HepG2 (cell line): ENCODE results near the gene CFAP90. TPM values are rescaled to one million over a fixed set of nuclear protein-coding genes. Genes with fewer than 3 reads are reported as not detected.
A peak's percentile ranks its signal among the peaks of the same experiment; 100 is the strongest.

Source experiments
- MED8 ChIP-seq: sonication (generic); formaldehyde crosslinking; IDR thresholded peaks from 2 replicates; pipeline ENCODE4 v1.8.1; 2023; ENCODE audit warnings: mild to moderate bottlenecking, missing genetic modification reagents; ENCODE audit not compliant: insufficient replicate concordance
- POGZ ChIP-seq: sonication (generic); formaldehyde crosslinking; IDR thresholded peaks from 2 replicates; pipeline ENCODE4 v1.4.0; 2020; ENCODE audit warnings: mild to moderate bottlenecking, missing genetic modification reagents
- SAP130 ChIP-seq: IDR thresholded peaks from 2 replicates; pipeline ENCODE4 v1.6.1; 2016; ENCODE audit warnings: low read depth
- ZFY ChIP-seq: sonication (generic); formaldehyde crosslinking; IDR thresholded peaks from 2 replicates; pipeline ENCODE4 v1.4.0; 2020; ENCODE audit warnings: missing genetic modification reagents
- ZNF263 ChIP-seq: sonication (generic); formaldehyde crosslinking; IDR thresholded peaks from 2 replicates; pipeline ENCODE4 v1.4.0; 2020; ENCODE audit warnings: missing genetic modification reagents
- ZNF274 ChIP-seq: sonication (generic); formaldehyde crosslinking; IDR thresholded peaks from 2 replicates; pipeline ENCODE4 v1.5.1; 2020; ENCODE audit warnings: mild to moderate bottlenecking, missing genetic modification reagents
- ZNF383 ChIP-seq: sonication (generic); formaldehyde crosslinking; IDR thresholded peaks from 2 replicates; pipeline ENCODE4 v1.4.0; 2020; ENCODE audit warnings: missing genetic modification reagents, mild to moderate bottlenecking, borderline replicate concordance
- ZNF431 ChIP-seq: sonication (generic); formaldehyde crosslinking; IDR thresholded peaks from 2 replicates; pipeline ENCODE4 v1.9.0; 2022; ENCODE audit warnings: missing genetic modification reagents, low read depth, mild to moderate bottlenecking, borderline replicate concordance
- ZNF709 ChIP-seq: sonication (generic); formaldehyde crosslinking; IDR thresholded peaks from 2 replicates; pipeline ENCODE4 v1.5.0; 2020; ENCODE audit warnings: mild to moderate bottlenecking, missing genetic modification reagents
- ZNF768 ChIP-seq: sonication (generic); formaldehyde crosslinking; IDR thresholded peaks from 2 replicates; pipeline ENCODE4 v1.4.0; 2020; ENCODE audit warnings: missing genetic modification reagents
- polyA plus RNA-seq, 8 experiments: library from polyadenylated mRNA; depleted of rRNA in 3 of 8; stranded (reverse) in 7 of 8; unstranded in 1 of 8; fragments of >200 nt; fragmentation: Illumina TruSeq in 4 of 8; extraction: Trizol in 4 of 8; gene quantifications; 2 replicates each; pipeline versions ENCODE4 v1.2.1 to v1.2.3, GENCODE V29; 2011 to 2016; ENCODE audit warnings: low read depth in 4 of 8, missing spikeins in 1 of 8, mixed read lengths in 1 of 8; ENCODE audit not compliant: insufficient read depth in 1 of 8
- total RNA-seq, 5 experiments: library from RNA; depleted of rRNA; stranded (reverse); fragments of >200 nt; fragmentation: Illumina TruSeq; extraction: Trizol; gene quantifications; 2 replicates each; pipeline ENCODE4 v1.2.3, GENCODE V29; 2016; ENCODE audit warnings: low read depth in 1 of 5
- TF ChIP-seq, protein P1 (sequence below): sonication (generic); formaldehyde crosslinking; IDR thresholded peaks from 2 replicates; pipeline ENCODE4 v1.4.0; 2020; ENCODE audit warnings: mild to moderate bottlenecking, missing genetic modification reagents
- TF ChIP-seq, protein P2 (sequence below): sonication (generic); formaldehyde crosslinking; IDR thresholded peaks from 2 replicates; pipeline ENCODE4 v1.5.0; 2020; ENCODE audit warnings: missing genetic modification reagents, mild to moderate bottlenecking, borderline replicate concordance
- TF ChIP-seq, protein P3 (sequence below): sonication (generic); formaldehyde crosslinking; IDR thresholded peaks from 2 replicates; pipeline ENCODE4 v1.5.0; 2020; ENCODE audit warnings: mild to moderate bottlenecking, missing genetic modification reagents, moderate library complexity
- TF ChIP-seq, protein P4 (sequence below): sonication (generic); formaldehyde crosslinking; IDR thresholded peaks from 2 replicates; pipeline ENCODE4 v1.4.0; 2020; ENCODE audit warnings: missing genetic modification reagents
- TF ChIP-seq, protein P5 (sequence below): sonication (generic); formaldehyde crosslinking; IDR thresholded peaks from 2 replicates; pipeline ENCODE4 v1.5.0; 2020; ENCODE audit warnings: missing genetic modification reagents
- TF ChIP-seq, protein P6 (sequence below): sonication (generic); formaldehyde crosslinking; IDR thresholded peaks from 2 replicates; pipeline ENCODE4 v1.5.1; 2020; ENCODE audit warnings: mild to moderate bottlenecking, missing genetic modification reagents

Gene CFAP90
- total and polyA plus RNA-seq, 2 of the 13 experiments (the other 11 are each of a cell fraction or from before 2014, with no cell fraction given) = 0.11 TPM; not detected in 1

DNA sequence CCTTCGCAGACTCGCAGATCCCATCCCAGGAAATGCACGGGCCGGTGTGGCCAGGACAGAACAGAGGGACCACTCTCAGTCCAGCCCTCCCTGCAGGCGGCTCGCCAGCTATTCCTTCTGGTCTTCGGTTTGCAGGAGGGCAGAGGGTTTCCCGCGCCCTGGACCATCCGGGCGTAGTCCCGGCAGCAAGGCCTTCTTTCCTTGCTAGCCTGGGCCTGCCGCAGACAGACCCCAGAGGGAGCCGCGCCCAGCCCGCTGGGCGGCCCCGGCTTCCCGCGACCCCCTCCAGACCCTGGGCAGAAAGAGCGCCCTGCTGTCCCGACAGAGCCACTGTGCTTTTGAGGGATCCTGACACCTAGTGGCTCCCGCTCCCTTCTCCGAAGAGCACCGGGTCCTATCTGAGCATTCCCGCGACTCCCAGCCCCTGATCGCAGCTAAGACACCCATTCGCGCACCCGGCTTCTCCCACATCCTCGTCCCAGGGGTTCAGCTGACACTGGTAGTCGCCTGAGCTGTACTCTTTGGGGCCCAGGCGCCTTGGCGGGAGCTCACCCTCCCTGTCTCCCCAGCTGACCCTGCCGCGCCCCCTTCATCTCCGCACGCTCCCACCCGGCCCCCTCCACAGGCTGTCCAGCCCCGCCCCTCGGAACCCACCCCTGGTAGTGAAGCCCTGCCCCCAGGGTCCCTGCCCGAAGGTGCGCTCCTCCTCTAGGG, 1.1 kb downstream of the CFAP90 start (continued):
- TF ChIP-seq, protein P1, sequence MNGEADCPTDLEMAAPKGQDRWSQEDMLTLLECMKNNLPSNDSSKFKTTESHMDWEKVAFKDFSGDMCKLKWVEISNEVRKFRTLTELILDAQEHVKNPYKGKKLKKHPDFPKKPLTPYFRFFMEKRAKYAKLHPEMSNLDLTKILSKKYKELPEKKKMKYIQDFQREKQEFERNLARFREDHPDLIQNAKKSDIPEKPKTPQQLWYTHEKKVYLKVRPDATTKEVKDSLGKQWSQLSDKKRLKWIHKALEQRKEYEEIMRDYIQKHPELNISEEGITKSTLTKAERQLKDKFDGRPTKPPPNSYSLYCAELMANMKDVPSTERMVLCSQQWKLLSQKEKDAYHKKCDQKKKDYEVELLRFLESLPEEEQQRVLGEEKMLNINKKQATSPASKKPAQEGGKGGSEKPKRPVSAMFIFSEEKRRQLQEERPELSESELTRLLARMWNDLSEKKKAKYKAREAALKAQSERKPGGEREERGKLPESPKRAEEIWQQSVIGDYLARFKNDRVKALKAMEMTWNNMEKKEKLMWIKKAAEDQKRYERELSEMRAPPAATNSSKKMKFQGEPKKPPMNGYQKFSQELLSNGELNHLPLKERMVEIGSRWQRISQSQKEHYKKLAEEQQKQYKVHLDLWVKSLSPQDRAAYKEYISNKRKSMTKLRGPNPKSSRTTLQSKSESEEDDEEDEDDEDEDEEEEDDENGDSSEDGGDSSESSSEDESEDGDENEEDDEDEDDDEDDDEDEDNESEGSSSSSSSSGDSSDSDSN = peak; percentile 34; the same call in 1 of the 2 replicates
- TF ChIP-seq, protein P2, sequence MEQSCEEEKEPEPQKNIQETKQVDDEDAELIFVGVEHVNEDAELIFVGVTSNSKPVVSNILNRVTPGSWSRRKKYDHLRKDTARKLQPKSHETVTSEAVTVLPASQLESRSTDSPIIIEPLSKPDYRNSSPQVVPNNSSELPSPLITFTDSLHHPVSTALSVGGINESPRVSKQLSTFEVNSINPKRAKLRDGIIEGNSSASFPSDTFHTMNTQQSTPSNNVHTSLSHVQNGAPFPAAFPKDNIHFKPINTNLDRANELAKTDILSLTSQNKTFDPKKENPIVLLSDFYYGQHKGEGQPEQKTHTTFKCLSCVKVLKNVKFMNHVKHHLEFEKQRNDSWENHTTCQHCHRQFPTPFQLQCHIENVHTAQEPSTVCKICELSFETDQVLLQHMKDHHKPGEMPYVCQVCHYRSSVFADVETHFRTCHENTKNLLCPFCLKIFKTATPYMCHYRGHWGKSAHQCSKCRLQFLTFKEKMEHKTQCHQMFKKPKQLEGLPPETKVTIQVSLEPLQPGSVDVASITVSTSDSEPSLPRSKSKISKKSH = 0 out of 2 replicates have a peak, but pooled peaks have one; percentile 33
- TF ChIP-seq ZNF768 (0 out of 2 replicates have a peak, but pooled peaks have one; percentile 12), SAP130 (0 out of 2 replicates have a peak, but pooled peaks have one; percentile 26), ZNF383 (CRISPR knock-in tag) (no peak), ZFY (CRISPR knock-in tag) (0 out of 2 replicates have a peak, but pooled peaks have one; percentile 14), ZNF431 (CRISPR knock-in tag) (no peak), ZNF263 (CRISPR knock-in tag) (0 out of 2 replicates have a peak, but pooled peaks have one; percentile 22), ZNF709 (CRISPR knock-in tag) (no peak), POGZ (CRISPR knock-in tag) (no peak), MED8 (no peak), ZNF274 (no peak)
- TF ChIP-seq, protein P3, sequence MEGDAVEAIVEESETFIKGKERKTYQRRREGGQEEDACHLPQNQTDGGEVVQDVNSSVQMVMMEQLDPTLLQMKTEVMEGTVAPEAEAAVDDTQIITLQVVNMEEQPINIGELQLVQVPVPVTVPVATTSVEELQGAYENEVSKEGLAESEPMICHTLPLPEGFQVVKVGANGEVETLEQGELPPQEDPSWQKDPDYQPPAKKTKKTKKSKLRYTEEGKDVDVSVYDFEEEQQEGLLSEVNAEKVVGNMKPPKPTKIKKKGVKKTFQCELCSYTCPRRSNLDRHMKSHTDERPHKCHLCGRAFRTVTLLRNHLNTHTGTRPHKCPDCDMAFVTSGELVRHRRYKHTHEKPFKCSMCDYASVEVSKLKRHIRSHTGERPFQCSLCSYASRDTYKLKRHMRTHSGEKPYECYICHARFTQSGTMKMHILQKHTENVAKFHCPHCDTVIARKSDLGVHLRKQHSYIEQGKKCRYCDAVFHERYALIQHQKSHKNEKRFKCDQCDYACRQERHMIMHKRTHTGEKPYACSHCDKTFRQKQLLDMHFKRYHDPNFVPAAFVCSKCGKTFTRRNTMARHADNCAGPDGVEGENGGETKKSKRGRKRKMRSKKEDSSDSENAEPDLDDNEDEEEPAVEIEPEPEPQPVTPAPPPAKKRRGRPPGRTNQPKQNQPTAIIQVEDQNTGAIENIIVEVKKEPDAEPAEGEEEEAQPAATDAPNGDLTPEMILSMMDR (CRISPR knock-in tag) = peak; percentile 61
- TF ChIP-seq, protein P4, sequence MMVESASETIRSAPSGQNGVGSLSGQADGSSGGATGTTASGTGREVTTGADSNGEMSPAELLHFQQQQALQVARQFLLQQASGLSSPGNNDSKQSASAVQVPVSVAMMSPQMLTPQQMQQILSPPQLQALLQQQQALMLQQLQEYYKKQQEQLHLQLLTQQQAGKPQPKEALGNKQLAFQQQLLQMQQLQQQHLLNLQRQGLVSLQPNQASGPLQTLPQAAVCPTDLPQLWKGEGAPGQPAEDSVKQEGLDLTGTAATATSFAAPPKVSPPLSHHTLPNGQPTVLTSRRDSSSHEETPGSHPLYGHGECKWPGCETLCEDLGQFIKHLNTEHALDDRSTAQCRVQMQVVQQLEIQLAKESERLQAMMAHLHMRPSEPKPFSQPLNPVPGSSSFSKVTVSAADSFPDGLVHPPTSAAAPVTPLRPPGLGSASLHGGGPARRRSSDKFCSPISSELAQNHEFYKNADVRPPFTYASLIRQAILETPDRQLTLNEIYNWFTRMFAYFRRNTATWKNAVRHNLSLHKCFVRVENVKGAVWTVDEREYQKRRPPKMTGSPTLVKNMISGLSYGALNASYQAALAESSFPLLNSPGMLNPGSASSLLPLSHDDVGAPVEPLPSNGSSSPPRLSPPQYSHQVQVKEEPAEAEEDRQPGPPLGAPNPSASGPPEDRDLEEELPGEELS (CRISPR knock-in tag) = no peak
- TF ChIP-seq, protein P5, sequence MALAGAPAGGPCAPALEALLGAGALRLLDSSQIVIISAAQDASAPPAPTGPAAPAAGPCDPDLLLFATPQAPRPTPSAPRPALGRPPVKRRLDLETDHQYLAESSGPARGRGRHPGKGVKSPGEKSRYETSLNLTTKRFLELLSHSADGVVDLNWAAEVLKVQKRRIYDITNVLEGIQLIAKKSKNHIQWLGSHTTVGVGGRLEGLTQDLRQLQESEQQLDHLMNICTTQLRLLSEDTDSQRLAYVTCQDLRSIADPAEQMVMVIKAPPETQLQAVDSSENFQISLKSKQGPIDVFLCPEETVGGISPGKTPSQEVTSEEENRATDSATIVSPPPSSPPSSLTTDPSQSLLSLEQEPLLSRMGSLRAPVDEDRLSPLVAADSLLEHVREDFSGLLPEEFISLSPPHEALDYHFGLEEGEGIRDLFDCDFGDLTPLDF (CRISPR knock-in tag) = no peak
- TF ChIP-seq, protein P6, sequence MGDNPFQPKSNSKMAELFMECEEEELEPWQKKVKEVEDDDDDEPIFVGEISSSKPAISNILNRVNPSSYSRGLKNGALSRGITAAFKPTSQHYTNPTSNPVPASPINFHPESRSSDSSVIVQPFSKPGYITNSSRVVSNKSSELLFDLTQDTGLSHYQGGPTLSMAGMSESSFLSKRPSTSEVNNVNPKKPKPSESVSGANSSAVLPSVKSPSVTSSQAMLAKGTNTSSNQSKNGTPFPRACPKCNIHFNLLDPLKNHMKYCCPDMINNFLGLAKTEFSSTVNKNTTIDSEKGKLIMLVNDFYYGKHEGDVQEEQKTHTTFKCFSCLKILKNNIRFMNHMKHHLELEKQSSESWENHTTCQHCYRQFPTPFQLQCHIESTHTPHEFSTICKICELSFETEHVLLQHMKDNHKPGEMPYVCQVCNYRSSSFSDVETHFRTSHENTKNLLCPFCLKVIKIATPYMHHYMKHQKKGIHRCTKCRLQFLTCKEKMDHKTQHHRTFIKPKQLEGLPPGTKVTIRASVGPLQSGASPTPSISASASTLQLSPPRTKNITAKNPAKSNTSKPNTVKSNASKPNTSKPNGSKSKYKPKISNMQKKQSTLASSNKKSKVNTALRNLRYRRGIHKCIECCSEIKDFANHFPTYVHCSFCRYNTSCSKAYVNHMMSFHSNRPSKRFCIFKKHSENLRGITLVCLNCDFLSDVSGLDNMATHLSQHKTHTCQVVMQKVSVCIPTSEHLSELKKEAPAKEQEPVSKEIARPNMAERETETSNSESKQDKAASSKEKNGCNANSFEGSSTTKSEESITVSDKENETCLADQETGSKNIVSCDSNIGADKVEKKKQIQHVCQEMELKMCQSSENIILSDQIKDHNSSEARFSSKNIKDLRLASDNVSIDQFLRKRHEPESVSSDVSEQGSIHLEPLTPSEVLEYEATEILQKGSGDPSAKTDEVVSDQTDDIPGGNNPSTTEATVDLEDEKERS (CRISPR knock-in tag) = no peak
